Bone marrow (tissue), 2 donors: ENCODE measurements around the gene LOXHD1.
A peak's percentile ranks its signal among the peaks of the same experiment; 100 is the strongest.

Source experiments
- DNase-seq, 2 donors: peaks; one replicate each; lab custom pipeline; 2025; lab: John Stamatoyannopoulos, UW

The LOXHD1 gene

DNA sequence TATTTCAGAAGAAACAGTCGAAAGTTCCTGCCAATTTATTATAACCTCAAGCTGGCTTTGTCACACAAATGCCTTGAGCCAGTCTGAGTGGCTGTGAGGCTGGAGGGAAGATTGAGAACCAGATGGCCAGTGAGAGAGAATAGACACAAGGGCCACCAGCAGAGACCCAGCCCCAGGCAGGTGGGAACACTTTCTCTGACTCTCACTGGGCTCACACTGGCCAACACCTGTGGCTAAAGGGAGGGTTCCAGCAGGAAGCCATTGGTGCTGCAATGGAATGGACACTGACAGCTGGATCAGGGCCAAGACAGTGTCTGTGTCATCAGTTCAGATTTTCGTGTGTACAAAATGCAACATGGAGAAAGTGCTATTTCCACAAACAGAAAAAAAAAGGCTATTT, 29.9 kb downstream of the LOXHD1 start:
- DNase-seq = no peak

DNA sequence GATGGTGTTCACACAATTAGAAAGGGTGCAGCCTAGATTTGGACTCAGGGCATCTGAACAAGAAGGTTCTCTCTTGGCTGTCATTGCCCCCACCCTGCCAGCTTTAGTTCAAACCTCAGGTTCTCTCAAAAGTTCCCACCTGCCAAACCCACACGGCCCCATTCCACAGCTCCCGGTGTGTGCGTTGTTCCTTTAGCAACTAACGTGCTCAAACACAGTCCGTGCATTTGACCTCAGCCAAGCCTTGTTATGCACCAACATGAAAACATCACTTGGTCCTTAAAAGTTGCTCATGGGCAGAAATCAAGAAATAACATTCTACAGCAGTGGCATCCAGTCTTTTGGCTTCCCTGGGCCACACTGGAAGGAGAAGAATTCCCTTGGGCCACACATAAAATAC, 32.0 kb downstream of the LOXHD1 start:
- no peak for DNase-seq

DNA sequence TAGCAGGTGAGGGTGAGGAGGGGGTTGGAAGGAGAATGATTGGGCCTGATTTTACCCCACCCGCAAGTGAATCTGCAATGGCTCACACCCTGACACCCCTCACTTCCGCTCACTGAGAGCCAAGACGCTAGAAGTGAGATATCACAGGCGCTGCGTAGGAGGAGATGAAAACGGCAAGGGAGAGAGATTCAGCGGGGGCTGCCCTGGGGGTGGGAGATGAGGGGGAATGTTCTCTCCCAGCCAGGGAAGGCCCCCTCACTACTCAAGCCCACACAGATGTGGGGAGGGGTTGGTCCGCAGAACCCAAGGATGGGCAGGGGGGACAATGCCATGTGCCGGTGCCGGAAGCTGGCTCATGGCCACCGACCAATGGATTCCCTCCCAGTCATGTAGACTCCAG, 32.9 kb downstream of the LOXHD1 start:
- DNase-seq = no peak

DNA sequence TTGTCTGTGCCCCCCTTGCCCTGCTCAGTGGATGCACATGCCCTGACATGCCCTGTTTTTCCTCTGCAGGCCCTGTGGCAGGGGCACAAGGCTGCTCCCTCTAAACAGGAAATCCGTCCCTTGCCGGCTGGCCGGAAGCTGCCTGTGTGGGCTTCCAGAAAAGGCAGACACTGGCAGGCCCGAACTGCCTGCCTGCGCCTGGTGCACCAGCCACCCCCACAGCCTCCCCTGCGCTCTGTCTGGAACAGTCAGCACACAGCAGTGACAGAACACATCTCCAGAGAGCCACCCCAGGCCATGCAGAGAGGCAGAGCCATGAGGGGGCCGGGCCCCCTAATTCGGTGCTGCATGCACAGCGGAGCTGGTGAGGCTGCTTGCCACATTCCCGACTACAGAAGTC, 33.5 kb downstream of the LOXHD1 start:
- DNase-seq = peak in 1 of 2 donors; percentile 82

DNA sequence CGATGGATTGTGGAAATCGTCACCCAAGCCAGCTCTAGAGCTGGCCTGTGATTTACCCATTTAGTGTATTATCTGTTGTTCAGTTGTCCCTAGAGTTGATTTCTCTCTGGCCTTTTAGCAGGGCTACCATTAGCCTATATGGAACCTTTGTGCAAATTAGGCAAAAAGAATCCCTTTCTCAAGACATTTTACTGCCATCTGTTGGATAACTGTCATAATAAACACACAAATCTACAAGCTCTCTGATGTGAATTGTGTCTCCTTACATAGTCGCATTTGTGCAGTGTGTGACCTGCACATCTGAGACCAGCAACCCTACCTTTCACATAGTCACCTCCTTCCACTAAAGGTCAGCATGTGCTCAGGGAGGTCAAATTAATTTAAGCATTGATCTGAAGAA, 34.0 kb downstream of the LOXHD1 start:
- DNase-seq = no peak

DNA sequence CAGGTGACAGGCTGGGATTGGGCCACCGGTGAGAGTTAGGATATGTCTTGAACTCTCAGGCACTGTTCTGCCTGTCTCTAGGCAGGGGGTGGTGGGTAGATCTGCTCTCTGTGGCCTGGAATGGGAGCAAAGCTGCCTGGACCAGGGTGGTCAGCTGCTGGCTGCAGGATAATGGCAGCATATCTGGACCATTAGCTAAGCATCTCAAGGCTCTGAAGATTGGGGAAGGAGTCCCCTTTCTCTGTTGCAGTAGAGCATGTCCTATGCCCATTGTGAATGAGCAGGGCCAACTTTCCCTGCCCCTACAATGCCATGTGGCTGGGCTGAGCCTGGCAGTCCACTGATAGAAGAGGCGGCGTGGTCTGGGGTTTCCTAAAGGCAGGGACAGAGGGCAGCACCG, 34.6 kb downstream of the LOXHD1 start:
- no peak for DNase-seq

DNA sequence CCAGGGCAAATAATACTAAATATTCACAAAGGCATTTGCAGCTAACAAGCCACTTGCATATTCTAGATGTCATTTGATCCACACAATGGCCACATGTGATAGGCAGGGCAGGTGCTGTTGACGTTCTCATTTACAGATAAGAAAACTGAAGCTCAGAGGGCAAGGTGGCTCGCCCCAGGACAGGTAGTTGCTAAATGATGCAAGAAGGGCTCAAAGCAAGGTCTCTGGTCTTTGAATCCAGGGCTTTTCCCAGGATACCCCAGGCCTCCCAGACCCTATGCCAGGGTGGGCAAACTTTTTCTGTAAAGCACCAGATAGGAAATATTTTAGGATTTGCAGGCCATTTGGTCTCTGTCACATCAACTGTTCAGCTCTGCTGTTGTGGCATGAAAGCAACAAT, 35.1 kb downstream of the LOXHD1 start:
- DNase-seq = no peak

DNA sequence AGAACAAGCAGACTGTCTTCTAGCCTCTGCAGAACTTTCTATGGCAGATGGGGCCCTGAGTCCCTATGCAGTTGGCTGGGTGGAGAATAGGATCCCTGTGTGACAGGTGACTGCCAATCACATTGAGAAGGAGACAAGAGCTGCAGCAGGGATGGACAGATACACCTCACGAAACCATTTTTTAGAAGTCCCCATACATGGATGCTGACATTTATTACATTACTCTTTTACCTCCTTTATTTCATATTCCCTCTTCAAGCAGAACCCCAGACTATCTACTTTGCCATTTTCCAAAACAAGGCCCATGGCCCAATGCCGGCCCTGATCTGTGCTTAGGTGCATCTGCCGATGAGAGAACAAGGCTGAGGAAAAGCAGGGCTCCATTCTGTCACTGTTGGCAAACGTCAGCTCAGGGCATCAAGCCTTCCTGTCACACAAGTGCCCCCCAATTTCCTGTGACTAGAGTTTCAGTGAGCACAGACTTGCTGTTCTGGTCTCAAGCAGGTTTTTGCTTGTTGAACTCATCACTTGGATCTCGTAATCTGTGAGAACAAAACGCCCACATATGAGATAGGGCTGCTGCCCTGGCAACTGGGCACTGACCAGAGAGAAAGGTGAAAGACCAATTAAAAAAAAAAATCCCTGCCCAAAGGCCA, 35.8 kb downstream of the LOXHD1 start:
- DNase-seq = peak in 1 of 2 donors; percentile 25

DNA sequence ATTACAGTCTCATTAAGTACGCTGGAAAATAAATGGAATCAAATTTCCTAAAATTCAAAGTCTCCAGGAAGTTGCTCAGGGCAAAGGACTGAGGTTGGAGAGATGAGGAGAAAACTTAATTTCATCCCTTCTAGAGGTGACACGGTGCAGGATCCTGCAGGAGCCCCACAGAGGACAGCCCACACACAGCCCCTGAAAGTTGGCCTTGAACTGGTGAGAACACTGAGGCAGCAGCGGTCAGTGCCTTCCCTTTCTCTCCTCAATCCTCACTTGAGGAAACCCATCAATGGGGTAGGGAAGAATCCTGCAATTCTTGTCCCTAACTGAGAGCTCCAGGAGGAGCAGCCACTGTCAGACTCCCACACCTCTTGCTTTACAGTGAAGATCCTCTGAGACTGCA, 37.5 kb downstream of the LOXHD1 start:
- DNase-seq = no peak

DNA sequence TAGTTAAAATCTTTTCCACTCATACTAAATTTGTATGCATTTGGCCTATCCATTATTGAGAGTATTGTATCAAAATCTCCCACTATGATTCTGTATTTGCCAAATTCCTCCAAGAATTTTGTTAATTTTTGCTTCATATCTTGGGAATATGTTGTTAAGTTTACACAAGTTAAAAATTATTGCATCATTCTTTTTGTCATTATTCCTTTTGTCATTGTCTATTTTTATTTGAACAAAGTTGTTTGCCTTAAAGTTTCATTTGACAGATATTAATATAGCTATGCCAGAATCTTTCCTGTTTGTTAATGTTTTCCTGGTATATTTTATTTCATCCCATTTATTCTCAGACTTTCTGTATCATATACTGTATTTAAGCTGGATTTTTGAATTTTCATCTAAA, 41.3 kb downstream of the LOXHD1 start:
- DNase-seq = no peak

DNA sequence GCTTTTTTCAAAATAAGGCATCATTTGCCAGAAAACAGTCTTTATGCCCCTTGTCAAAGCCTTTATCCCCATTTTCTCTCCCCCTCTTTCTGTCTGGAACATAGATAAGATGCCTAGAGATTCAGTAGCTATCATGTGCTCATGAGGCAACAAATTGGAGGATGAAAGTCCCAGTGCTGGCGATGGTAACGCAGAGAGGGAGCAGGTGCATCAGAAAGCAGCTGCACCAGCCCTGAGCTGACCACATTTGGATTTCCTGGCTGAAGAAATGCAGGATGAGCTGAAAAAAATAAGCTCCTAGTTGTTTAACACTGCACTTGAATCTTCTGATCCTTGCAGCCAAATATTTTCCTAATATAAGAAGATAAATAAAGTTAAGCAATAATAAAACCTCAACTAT, 48.0 kb downstream of the LOXHD1 start:
- DNase-seq = no peak

DNA sequence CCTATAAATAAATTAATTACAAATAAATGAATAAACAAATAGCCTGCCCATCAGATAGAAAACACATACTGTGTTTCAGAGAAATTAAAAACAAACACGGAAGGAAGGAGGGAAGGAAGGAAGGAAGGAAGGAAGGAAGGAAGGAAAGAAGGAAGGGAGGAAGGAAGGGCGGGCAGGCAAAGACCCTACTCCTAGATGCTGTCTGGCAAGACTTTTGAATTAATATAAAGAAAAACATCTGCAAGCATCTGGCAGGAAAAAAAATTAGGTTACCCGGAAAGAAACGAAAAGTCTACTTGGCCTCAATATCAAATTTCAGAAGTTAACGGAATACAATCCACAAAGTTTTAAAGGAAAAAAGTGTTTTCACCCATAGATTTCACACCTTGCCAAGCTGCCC, 49.1 kb downstream of the LOXHD1 start:
- no peak for DNase-seq

DNA sequence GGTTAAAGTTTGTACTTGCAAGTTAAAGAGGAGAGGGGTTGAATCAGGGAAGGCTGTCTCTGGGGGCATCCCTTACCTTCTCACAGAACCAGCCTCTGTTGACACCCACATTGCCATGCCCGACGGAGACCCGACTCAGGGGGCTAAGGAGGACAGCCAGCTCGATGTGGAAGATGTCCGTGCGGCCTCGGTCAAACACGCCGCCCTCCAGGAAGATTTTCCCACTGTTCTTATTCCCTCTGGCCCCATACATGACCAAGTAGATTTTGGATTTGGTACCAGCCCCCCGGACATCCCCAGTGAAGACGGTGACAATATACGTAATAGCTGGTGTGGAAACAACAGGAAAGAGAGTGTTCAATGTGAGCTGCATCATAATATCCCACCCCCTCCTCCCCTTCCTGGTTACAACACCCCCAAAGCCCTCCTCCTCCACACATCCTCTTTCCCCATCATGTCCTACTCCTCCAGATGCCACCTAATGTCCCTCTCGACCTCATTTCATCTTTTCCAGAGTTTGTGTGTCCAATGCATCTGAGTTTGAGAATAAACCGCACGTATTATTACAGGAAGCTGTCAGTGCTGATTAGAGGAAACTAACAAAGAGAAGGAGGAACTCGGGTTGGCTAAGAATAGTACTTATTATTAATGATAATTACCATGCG, 55.7 kb downstream of the LOXHD1 start:
- DNase-seq = no peak

DNA sequence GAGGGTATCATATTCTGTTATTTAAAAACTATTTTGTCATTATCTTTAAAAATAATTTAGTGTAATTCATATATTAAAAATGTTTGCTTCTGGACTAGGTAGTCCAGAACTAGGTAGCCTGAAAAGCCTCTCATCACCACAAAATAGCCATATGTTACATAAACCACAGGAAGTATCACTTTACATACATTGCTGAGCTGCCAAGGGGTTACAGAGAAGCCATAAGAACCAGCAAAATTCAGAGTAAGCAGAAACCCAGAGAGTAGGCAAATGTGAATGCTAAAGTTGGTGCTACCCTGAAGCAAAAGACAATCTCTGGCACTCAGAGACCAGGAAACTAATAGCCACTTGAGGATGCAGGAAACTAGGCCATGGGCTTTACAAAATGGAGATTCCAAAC, 60.9 kb downstream of the LOXHD1 start:
- DNase-seq = no peak

DNA sequence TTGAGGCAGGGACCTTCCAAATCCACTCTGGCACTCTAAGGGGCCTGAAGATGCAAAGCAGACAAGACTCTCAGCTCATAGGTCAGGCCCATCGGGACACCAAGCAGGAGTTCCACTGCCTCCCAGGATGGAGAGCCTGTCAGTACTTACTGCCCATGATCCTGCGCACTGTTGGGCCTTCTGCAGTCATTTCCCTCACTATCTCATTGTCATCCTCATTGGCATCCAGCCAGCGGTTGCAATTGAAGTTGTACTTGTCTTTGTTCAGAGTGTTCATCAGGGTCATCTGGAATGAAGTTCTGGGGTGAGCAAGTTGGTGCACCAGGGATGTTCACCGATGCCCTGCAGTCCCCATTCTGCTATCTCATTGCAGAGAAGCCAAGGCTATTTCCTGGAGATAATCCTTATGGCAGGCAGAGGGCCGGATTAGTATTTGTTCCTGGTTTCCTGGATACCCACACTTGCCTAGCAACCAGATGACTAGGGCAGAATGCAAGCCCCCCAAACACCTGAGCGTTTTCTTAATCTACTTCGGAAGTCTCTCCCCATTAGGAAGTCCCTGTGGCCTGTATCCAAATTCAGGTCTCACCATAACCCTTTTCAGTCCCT, 65.1 kb downstream of the LOXHD1 start:
- no peak for DNase-seq

DNA sequence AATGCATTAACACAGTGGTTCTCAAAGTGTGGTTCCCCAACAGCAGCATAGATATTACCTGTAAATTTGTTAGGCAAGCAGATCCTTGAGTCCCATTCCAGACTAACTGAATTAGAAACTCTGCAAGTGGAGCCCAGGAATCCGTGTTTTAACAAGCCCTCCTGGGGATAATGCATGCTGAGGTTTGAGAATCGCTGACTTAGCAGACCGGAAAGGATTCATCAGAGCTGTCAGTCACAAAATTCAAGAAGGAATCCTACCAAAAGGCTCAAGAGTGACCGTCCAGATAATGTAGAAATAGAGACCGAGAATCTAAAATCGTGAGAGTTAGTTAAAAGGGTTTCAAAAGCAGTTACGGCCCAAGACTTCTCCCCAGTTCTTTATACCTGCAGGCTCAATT, 66.9 kb downstream of the LOXHD1 start:
- no peak for DNase-seq

DNA sequence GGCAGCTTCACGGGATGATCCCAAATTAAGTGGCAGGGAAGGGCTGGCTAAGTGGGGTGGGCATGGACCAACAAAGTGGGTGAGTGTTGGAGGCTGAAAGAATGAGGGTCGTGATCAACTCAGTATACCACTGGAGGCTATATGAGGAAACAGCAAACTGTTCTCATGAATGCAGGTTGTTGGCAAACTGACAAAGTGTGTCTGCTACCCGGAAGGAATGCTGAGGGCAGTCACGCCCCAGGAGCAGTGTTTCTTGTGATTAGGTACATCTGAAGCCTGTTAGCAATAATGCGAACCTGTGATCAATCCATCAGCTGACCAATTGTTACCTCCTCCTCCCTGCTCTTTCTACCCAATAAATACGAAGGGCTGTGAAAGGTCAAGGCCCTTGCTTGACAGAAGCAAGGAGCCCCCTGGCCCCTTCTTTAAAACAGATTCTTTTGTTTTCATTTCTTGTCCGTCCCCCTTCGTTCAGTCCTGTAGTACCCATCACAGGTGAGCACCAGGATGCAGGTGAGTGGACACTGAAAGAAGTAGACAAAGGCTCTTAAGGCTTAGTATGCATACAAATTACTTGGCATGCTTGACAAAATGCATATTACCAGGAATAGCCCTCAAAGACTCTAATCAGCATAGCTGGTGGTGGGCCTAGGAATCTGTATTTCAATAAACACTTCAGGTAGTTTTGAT, 67.9 kb downstream of the LOXHD1 start:
- no peak for DNase-seq

DNA sequence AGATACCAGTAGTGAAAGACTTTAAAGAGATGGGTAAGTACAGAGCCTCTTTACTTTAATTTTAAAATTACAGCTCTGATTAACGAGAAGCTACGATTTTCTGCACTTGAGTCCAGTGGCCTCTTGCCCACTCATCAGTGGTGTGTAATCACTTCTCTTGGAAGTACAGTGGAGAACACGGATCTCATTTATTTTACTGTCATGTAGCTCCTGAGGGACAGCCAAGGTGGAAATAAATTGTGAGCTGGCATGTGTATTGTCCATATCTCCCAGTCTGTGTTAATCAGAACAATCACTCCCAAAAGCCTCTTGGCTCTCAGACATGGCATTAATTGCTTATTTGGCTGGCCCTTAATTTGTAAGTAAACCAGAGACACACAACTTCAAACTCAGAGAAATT, 69.4 kb downstream of the LOXHD1 start:
- no peak for DNase-seq

DNA sequence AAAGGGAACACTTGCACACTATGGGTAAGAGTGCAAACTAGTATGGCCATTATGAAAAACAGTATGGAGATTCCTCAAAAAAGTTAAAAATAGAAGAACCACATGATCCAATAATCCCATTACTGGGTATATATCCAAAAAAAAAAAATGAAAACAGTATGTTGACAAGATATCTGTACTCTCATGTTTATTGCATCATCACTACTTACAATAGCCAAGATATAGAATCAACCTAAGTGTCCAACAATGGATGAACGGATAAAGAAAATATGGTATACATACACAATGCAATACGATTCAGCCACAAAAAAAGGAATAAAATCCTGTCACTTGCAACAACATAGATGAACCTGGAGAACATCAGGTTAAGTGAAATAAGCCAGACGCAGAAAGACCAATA, 73.3 kb downstream of the LOXHD1 start:
- DNase-seq = no peak

DNA sequence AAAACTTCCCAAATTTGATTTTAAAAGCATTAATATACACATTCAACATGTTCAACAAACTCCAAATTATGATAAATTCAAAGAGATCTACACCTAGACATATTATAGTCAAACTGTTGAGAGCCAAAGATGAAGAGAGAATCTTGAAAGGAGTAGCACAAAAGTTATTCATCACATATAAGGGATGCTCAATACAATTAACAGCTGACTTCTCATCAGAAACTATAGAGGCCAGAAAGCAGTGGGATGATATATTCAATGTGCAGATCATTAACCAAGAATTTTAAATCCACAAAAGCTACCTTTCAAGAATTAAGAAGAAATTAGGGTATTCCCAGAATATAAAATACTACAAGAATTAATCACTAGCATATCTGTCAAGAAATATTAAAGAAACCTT, 75.4 kb downstream of the LOXHD1 start:
- DNase-seq = no peak

DNA sequence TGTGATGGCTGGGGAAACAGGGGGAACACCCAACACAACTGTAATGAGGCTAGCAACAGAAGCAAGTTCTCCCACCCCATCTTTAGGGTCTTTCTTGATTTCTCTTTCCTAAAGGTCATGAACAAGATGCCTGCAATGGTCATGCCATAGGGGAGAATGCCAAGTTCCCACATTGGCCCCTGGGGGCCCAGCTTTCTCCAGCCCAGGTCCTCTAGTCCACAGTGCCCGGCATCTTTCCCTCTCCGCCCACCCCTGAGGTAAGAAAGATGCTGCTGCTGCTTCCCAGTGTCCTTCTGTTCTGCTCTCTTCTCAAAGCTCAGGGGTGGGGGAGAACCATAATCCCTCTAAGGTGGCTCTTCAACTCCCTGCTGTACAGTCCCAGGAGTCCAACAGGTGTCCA, 78.0 kb downstream of the LOXHD1 start:
- DNase-seq = no peak

DNA sequence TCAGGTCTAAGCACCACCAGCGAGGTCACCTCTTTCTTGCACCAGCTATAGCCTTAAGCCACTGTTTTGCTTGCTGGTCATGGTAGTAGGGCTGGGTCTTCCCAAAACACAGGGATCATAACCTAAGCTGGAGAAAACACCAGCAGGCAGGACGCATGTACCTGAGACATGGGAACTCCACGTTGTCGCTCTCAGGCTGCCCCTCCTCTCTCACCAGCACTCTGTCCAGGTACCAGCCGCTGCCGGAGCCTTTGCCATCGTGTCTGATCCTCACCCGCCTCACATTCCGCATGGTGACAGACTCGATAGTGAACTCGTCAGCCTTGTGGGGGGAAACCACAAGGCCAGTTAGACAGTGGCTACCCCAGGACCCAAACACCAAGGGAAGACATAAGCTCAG, 79.5 kb downstream of the LOXHD1 start:
- DNase-seq = no peak

DNA sequence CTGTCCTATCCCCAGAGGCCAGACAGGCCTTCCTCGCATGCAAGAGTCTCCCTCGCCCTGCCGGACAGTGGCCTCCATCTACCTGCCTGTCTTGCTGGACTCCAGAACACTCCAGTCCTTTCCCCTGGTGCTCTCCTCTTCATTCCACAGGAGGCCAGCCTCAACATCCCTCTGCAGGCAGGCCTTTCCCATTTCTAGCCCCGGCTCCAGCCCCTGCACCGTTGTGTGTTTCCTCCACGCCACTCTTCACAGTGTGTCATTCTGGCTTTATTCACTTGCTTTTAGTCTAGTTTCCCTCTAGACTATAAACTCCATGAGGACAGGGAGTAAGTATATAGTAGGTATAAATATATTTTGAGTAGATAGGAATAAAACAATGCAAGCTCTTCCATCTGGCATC, 81.2 kb downstream of the LOXHD1 start:
- DNase-seq = no peak
